ENCODE measurements around the gene IQCK.

Gene IQCK

DNA sequence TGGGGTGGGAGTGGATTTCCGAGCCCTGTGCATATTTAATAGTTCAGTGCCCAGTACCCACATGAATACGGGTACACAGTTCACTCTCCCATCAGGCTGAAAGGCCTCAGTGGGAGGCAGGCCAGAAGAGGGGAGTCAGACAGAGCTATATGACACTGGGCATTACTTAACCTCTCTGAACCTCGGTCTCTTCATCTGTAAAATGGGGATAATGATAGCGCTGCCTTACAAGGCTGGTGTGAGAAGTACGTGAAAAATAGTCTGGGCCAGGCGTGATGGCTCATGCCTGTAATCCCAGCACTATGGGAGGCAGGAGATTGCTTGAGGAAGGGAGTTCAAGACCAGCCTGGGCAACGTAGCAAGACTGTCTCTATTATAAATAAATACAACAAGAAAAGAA lies 163.0 kb downstream of the IQCK start:
- H3K9ac ChIP-seq (ENCODE audit: insufficient read length) = no peak overlapping the region
- no peaks in the 10 kb centered on the region for H3K9me3 ChIP-seq (ENCODE audit: low read depth, low read length)
- DNase-seq (ENCODE audit: low read depth, low spot score) = no peak
- H3K27ac ChIP-seq = no peak overlapping the region
- TF ChIP-seq FOXP2 (optimal IDR thresholded peaks at IDR 0.05; ENCODE audit: control extremely low read depth, extremely low read length, insufficient read depth) (no peak), EZH2 (IDR thresholded peaks at IDR 0.05) (no peak), POLR2AphosphoS5 (IDR thresholded peaks at IDR 0.05; ENCODE audit: borderline replicate concordance, low read depth, low read length) (no peak)
- no peak overlapping the region for H3K4me3 ChIP-seq
- no peaks in the 10 kb centered on the region for H3K36me3 ChIP-seq (ENCODE audit: insufficient read depth, low read length)

DNA sequence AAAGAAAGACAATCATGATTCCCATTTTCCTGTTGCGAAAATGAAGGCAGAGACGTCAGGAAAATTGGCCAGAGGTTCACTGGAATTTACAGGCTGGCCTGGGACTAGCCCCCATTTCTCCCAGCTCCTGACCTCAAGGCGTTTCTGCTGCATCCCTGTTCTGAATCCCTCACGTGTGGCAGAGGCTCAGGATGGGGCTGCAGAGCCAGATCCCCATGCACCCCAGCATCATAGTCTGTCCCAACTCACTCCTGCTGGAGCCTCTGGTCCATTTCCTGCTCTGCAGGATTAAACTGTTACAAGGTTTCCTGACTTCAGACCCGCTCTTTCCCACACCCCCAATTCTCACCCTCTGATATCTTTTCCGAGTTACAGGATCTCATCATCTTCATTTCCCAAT lies 163.7 kb downstream of the IQCK start:
- Histone ChIP-seq H3K36me3 (ENCODE audit: insufficient read depth, low read length) (no peaks in the 10 kb centered on the region), H3K9me3 (ENCODE audit: low read depth, low read length) (no peaks in the 10 kb centered on the region), H3K4me3 (peak overlapping the region; percentile 80; the same call in 1 of the 2 replicates), H3K9ac (ENCODE audit: insufficient read length) (no peak overlapping the region), H3K27ac (no peak overlapping the region)
- TF ChIP-seq POLR2AphosphoS5 (IDR thresholded peaks at IDR 0.05; ENCODE audit: borderline replicate concordance, low read depth, low read length) (no peak), EZH2 (IDR thresholded peaks at IDR 0.05) (no peak), FOXP2 (optimal IDR thresholded peaks at IDR 0.05; ENCODE audit: control extremely low read depth, extremely low read length, insufficient read depth) (no peak)
- no peak for DNase-seq (ENCODE audit: low read depth, low spot score)

DNA sequence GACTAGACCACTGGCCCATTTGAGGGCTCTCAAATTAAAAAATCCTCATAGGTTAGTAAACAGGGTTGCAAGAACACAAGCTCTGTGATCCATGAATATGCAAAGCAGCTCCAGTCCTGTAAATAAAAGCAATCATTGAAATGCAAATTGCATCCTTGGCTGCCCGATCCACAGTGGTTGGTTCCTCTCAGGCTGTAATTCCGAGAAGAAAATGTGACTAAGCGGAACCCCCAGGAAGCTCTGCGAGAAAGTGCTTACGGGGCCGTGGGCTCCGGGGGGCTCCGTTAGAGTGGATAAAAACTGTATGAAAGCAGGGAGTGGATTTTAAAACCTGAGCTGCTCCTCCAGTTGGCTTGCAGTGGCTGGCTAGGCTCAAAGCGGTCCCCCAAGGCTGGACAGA lies 164.1 kb downstream of the IQCK start:
- H3K9me3 ChIP-seq (ENCODE audit: low read depth, low read length) = no peaks in the 10 kb centered on the region
- TF ChIP-seq EZH2 (IDR thresholded peaks at IDR 0.05) (no peak), POLR2AphosphoS5 (IDR thresholded peaks at IDR 0.05; ENCODE audit: borderline replicate concordance, low read depth, low read length) (no peak), FOXP2 (optimal IDR thresholded peaks at IDR 0.05; ENCODE audit: control extremely low read depth, extremely low read length, insufficient read depth) (no peak)
- H3K4me3 ChIP-seq = peak overlapping the region; percentile 80
- DNase-seq (ENCODE audit: low read depth, low spot score) = no peak
- H3K27ac ChIP-seq = no peak overlapping the region
- no peaks in the 10 kb centered on the region for H3K36me3 ChIP-seq (ENCODE audit: insufficient read depth, low read length)
- H3K9ac ChIP-seq (ENCODE audit: insufficient read length) = no peak overlapping the region

DNA sequence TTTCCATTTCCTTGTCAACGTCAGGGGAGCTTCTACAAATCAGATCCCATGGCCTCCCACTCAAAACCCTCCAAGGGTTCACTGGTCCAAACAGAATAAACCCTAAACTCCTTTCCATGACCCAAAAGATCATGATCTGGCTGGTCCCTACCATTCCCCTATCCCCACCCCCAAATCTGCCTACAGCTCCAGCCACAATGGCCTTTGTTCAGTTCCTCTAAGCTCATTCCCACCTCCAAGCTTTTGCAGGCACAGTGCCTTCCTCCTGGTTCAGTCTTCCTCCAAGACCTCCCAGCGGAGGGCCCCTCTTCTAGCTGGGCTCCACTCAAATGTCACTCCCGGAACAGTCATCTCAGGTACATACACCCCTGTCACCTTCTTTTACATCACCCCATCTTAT lies 164.6 kb downstream of the IQCK start:
- Histone ChIP-seq H3K36me3 (ENCODE audit: insufficient read depth, low read length) (no peaks in the 10 kb centered on the region), H3K27ac (no peak overlapping the region), H3K9me3 (ENCODE audit: low read depth, low read length) (no peaks in the 10 kb centered on the region), H3K4me3 (peak overlapping the region; percentile 80), H3K9ac (ENCODE audit: insufficient read length) (no peak overlapping the region)
- DNase-seq (ENCODE audit: low read depth, low spot score) = no peak
- no peak for TF ChIP-seq POLR2AphosphoS5 (IDR thresholded peaks at IDR 0.05; ENCODE audit: borderline replicate concordance, low read depth, low read length)
- TF ChIP-seq EZH2 (IDR thresholded peaks at IDR 0.05) = no peak
- no peak for TF ChIP-seq FOXP2 (optimal IDR thresholded peaks at IDR 0.05; ENCODE audit: control extremely low read depth, extremely low read length, insufficient read depth)

DNA sequence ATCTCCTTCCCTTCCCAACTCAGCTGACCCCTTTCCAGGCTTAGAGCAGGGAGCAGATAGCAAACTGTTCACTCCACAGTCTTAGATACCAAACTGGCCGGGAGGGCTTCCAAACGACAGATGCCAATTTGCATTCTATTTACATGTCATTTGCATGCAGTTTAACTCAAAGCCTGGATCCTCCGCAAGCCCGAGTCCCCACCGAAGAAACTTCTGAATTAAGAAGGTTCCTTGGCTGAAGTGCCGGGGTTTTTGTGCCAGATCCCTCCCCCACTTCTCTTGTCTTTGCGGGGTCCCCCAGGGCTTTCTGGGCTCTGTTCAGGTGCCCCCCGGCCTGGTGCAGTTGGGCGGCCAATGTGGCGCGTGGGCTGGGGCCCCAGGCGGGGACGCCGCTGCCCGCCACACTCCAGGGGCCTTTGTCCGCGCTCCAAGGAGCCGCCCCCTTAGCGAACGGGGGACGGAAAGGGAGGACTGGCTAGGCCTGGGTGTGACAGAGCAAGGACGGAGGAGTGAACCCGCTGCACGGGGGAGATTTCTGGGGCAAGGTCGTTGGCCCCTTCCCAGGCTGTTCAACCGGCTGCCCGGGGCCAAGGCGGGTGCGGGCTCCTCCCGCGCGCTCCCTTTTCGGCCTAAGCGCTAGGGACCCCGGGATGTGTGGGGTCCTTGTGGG lies 165.4 kb downstream of the IQCK start:
- no peaks in the 10 kb centered on the region for H3K36me3 ChIP-seq (ENCODE audit: insufficient read depth, low read length)
- no peak overlapping the region for H3K9ac ChIP-seq (ENCODE audit: insufficient read length)
- no peak for TF ChIP-seq POLR2AphosphoS5 (IDR thresholded peaks at IDR 0.05; ENCODE audit: borderline replicate concordance, low read depth, low read length)
- TF ChIP-seq EZH2 (IDR thresholded peaks at IDR 0.05) = no peak
- TF ChIP-seq FOXP2 (optimal IDR thresholded peaks at IDR 0.05; ENCODE audit: control extremely low read depth, extremely low read length, insufficient read depth) = no peak
- no peak overlapping the region for H3K27ac ChIP-seq
- H3K4me3 ChIP-seq = peak overlapping the region; percentile 80
- H3K9me3 ChIP-seq (ENCODE audit: low read depth, low read length) = no peaks in the 10 kb centered on the region
- DNase-seq (ENCODE audit: low read depth, low spot score) = no peak

DNA sequence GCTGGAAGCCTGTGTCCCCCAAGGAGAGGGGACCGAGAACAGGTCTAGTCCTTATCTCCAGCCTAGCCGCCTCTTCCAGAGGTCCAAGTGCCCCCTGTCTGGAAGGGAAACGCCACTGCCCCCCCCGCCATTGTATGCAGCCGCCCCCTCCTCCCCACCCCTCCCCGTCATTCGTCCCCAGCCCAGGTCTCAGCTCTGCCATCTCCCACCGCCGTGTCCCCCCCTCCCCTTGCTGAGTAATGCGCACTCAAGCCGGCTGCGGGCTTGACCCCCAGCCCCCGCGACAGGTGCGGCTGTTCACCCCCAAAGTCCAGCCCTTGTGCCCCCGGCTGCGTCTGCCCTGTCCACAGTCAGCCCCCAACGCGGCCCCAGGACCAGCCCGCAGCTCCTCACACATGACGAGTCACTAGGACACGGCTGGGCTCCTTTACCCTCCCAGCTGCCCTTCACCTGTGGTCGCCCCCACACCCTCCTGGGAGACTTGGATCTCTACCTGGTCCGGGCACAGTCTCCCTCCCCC lies 166.0 kb downstream of the IQCK start:
- no peak for TF ChIP-seq FOXP2 (optimal IDR thresholded peaks at IDR 0.05; ENCODE audit: control extremely low read depth, extremely low read length, insufficient read depth)
- no peak for TF ChIP-seq POLR2AphosphoS5 (IDR thresholded peaks at IDR 0.05; ENCODE audit: borderline replicate concordance, low read depth, low read length)
- no peak for TF ChIP-seq EZH2 (IDR thresholded peaks at IDR 0.05)
- Histone ChIP-seq H3K36me3 (ENCODE audit: insufficient read depth, low read length) (no peaks in the 10 kb centered on the region), H3K27ac (no peak overlapping the region), H3K4me3 (peak overlapping the region; percentile 80), H3K9me3 (ENCODE audit: low read depth, low read length) (no peaks in the 10 kb centered on the region), H3K9ac (ENCODE audit: insufficient read length) (no peak overlapping the region)
- no peak for DNase-seq (ENCODE audit: low read depth, low spot score)

DNA sequence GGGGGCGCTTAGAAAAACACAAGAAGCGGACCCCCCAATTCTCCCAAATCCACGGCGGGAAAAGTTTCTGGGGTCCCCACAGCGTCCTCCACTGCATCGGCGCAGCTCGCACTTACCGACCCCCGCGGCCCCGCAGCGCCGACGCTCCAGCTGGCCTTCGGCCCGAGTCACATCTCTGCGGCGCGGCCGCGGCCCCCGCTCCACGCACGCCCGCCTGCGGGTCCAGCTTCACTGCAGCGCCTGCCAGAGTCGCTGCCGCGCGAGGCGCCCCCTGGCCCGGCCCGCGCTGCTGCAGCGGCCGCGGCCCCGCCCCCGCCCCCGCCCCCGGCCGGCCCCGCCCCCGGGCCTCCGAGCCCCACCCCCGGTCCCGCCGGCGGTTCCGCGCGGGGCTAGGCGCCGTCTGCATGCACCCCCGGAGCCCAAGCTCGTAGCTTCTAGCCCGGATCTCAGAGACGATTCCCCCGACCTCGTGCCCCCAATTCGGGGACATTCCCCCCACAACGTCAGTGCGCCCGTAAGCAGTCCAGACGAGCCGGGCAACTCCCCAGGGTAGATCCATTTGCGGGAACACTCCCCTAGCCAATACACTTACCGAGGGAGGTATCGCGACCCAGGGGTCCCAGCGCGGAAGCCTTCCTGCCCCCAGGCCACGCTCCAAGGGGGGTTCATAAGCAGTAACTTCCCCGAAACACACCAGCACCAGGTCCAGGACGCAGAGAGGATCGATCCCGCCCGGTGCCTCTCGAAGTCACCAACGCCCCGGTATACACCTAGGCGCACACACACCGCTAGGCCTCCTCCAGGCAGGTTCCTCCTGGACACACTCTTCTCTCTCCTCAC lies 166.8 kb downstream of the IQCK start, which contains the start of gene GPRC5B:
Gene GPRC5B, minus strand, starts transcription at position 238 of the 840 bp plus-strand sequence. CDS start 12,003 bp downstream, outside the sequence.
- Histone ChIP-seq H3K4me3 (peak within 1 kb of the TSS; percentile 80), H3K9ac (ENCODE audit: insufficient read length) (no peak within 1 kb of the TSS), H3K27ac (no peak within 1 kb of the TSS), H3K36me3 (ENCODE audit: insufficient read depth, low read length) (no peaks in the 10 kb centered on the region), H3K9me3 (ENCODE audit: low read depth, low read length) (no peaks in the 10 kb centered on the region)
- no peak for DNase-seq (ENCODE audit: low read depth, low spot score)
- TF ChIP-seq POLR2AphosphoS5 (IDR thresholded peaks at IDR 0.05; ENCODE audit: borderline replicate concordance, low read depth, low read length) (no peak), FOXP2 (optimal IDR thresholded peaks at IDR 0.05; ENCODE audit: control extremely low read depth, extremely low read length, insufficient read depth) (no peak), EZH2 (IDR thresholded peaks at IDR 0.05) (no peak)

DNA sequence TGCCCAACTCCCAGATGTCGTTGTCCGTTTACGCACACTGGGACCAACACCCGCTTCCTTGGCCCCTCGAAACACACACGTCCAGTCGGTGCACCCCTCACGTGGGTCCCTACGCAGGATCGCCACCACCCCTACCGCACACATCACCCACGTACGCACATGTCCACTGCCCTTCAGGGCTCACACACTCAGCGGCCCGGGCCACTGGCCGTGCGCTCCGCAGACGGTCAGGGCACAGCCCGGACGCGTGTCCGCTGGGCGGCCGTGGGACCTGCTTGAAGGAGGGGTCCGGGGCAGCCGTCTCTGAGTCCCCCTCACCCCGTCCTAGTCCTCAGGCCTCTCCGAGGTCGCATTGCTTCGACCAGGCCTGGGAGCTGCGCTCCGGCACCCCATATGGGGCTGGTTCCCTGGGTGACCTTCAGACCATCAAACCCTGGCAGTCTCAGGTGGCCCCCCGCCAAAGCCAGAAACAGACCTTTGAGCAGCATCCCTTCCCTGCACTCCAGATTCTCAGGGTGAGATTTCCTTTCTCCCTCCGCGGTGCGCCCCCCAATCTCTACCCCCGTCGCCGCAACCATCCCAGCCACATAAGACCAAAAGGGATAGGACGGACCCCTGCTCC lies 167.5 kb downstream of the IQCK start:
- no peak overlapping the region for H3K27ac ChIP-seq
- no peaks in the 10 kb centered on the region for H3K36me3 ChIP-seq (ENCODE audit: insufficient read depth, low read length)
- no peaks in the 10 kb centered on the region for H3K9me3 ChIP-seq (ENCODE audit: low read depth, low read length)
- DNase-seq (ENCODE audit: low read depth, low spot score) = no peak
- H3K4me3 ChIP-seq = peak overlapping the region; percentile 80
- no peak overlapping the region for H3K9ac ChIP-seq (ENCODE audit: insufficient read length)
- no peak for TF ChIP-seq EZH2 (IDR thresholded peaks at IDR 0.05)
- TF ChIP-seq FOXP2 (optimal IDR thresholded peaks at IDR 0.05; ENCODE audit: control extremely low read depth, extremely low read length, insufficient read depth) = no peak
- TF ChIP-seq POLR2AphosphoS5 (IDR thresholded peaks at IDR 0.05; ENCODE audit: borderline replicate concordance, low read depth, low read length) = no peak

Measured in SK-N-MC (cell line).